ENCODE results near the gene DUSP5. TPM values are rescaled to one million over a fixed set of nuclear protein-coding genes. Genes with fewer than 3 reads are reported as not detected.
"Not testable (repeated sequence)": the region's sequence is repeated elsewhere in the genome, so short reads cannot be mapped to it uniquely, and the experiment has no call there.

DUSP5 gene, protein sequence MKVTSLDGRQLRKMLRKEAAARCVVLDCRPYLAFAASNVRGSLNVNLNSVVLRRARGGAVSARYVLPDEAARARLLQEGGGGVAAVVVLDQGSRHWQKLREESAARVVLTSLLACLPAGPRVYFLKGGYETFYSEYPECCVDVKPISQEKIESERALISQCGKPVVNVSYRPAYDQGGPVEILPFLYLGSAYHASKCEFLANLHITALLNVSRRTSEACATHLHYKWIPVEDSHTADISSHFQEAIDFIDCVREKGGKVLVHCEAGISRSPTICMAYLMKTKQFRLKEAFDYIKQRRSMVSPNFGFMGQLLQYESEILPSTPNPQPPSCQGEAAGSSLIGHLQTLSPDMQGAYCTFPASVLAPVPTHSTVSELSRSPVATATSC
- total RNA-seq (2014; rRNA removed; shearing (Covaris generic)), result 5.3 and 6.0 TPM in 2 replicates

DNA sequence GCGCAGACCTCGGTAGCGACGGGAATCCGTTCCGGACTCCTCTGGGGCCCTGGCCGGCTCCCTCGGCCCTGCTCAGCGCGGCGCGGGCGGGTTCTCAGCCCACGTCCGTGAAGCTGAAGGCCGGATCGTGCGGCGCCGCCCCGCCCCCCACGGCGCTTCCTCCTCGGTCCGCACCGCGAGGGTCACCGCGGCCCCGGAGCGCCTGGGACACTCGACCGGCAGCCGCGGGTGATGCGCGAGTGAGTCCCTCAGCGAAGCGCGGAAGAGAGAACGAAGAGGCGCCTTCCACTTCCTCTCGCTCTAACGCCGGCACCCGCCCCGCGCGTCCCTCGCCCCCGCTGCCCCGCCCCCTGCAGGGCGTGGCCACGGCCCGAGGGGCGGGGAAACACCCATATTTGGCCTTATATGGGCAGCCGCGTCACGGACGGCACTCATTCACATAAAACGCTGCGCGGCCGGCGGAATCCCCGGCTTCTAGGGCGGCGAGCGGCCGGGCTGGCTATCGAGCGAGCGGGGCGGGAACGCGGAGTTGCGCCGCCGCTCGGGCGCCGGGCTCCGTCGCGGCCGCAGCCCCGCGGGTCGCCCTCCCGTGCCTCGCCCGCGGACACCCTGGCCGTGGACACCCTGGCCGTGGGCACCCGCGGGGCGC is at the start of gene DUSP5:
DUSP5 (plus strand) TSS at position 470 of the 649 bp plus-strand sequence. CDS start 215 bp downstream, outside the sequence.
- H3K27me3 ChIP-seq, result no peaks in the 10 kb centered on the region
- peak within 1 kb of the TSS; percentile 90 for H3K27ac ChIP-seq
- DNase-seq, result peak; percentile 93 to 98
- no peaks in the 10 kb centered on the region for H3K36me3 ChIP-seq
- peaks cover 39% of the 10 kb centered on the region for H3K4me1 ChIP-seq
- no peaks in the 10 kb centered on the region for H3K9me3 ChIP-seq (replicated peaks)
- H3K4me3 ChIP-seq, result peak within 1 kb of the TSS; percentile 97

DNA sequence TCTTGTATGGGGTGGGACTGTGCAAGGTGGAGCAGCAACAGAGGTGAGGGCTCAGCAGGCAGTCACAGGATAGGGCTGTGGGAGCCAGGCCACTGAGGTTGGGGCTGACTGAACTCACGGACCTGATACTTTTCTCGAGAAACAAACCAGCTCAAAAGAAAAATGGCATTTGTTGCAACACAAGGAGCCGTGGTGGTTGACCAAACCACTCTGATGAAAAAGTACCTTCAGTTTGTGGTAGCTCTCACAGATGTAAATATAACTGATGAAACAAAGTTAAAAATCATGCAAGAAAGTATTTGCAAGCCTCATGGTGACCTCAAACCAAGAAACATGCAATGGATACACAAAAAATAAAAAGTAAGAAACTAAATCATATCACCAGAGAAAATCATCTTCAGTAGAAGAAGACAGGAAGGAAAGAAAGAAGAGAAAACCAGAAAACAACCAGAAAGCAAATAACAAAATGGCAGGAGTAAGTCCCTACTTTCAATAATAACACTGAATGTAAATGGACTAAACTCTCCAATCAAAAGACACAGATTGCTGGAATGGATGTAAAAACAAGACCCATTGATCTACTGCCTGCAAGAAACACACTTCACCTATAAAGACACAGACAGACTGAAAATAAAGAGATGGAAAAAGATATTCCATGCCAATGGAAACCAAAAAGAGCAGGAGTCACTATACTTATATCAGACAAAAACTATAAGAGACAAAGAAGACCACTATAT is 48.9 kb upstream of the DUSP5 start:
- no peaks in the 10 kb centered on the region for H3K9me3 ChIP-seq (replicated peaks)
- peaks cover 19% of the 10 kb centered on the region for H3K4me1 ChIP-seq
- H3K4me3 ChIP-seq, result no peak overlapping the region
- H3K27ac ChIP-seq, result no peak overlapping the region
- no peaks in the 10 kb centered on the region for H3K36me3 ChIP-seq
- no peak for DNase-seq
- no peaks in the 10 kb centered on the region for H3K27me3 ChIP-seq

- no peak for DNase-seq
- peaks cover 31% of the 10 kb centered on the region for H3K4me1 ChIP-seq
- no peaks in the 10 kb centered on the region for H3K27me3 ChIP-seq
- no peaks in the 10 kb centered on the region for H3K9me3 ChIP-seq (replicated peaks)
- no peak overlapping the region for H3K4me3 ChIP-seq
- H3K36me3 ChIP-seq, result no peaks in the 10 kb centered on the region
- no peak overlapping the region for H3K27ac ChIP-seq
These were observed 42.3 kb upstream of the DUSP5 start for GRCh38 chr10:110455446-110455845.

- Histone ChIP-seq H3K36me3 (no peaks in the 10 kb centered on the region), H3K27ac (no peak overlapping the region), H3K4me3 (no peak overlapping the region), H3K4me1 (peaks cover 37% of the 10 kb centered on the region), H3K27me3 (no peaks in the 10 kb centered on the region), H3K9me3 (replicated peaks) (no peaks in the 10 kb centered on the region)
- peak; percentile 79 to 86 for DNase-seq
These were observed 41.7 kb upstream of the DUSP5 start for GRCh38 chr10:110456046-110456445.

- Histone ChIP-seq H3K4me3 (no peak overlapping the region), H3K36me3 (no peaks in the 10 kb centered on the region), H3K9me3 (replicated peaks) (no peaks in the 10 kb centered on the region), H3K27me3 (no peaks in the 10 kb centered on the region), H3K27ac (no peak overlapping the region), H3K4me1 (peaks cover 42% of the 10 kb centered on the region)
- no peak for DNase-seq
These were observed 41.1 kb upstream of the DUSP5 start for GRCh38 chr10:110456523-110457091.

DNA sequence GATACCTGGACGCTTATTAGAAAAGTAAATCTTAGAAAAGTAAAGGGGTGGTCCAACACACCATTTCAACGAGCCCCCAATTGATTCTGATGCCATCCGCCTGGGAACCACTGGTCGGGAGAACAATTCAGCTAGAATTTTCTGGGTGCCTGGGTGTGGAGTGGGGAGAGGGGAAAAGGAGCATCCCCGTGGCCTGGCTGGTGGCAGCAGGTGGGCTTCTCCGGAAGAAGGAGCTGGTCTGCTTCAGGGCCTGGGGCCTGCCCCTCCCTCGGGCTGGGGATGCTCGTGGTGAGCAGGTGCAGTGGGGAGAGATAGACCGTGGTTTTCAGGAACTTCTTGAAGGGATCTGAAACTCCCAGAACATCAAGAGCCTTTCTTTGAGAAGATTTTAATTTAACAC is 39.9 kb upstream of the DUSP5 start:
- no peak overlapping the region for H3K27ac ChIP-seq
- no peak for DNase-seq
- H3K9me3 ChIP-seq (replicated peaks), result no peaks in the 10 kb centered on the region
- peaks cover 45% of the 10 kb centered on the region for H3K4me1 ChIP-seq
- no peaks in the 10 kb centered on the region for H3K27me3 ChIP-seq
- H3K36me3 ChIP-seq, result no peaks in the 10 kb centered on the region
- H3K4me3 ChIP-seq, result no peak overlapping the region

- no peak for DNase-seq
- Histone ChIP-seq H3K9me3 (replicated peaks) (no peaks in the 10 kb centered on the region), H3K4me3 (no peak overlapping the region), H3K4me1 (peaks cover 45% of the 10 kb centered on the region), H3K36me3 (no peaks in the 10 kb centered on the region), H3K27me3 (no peaks in the 10 kb centered on the region), H3K27ac (no peak overlapping the region)
These were observed 39.3 kb upstream of the DUSP5 start for GRCh38 chr10:110458266-110458920.

DNA sequence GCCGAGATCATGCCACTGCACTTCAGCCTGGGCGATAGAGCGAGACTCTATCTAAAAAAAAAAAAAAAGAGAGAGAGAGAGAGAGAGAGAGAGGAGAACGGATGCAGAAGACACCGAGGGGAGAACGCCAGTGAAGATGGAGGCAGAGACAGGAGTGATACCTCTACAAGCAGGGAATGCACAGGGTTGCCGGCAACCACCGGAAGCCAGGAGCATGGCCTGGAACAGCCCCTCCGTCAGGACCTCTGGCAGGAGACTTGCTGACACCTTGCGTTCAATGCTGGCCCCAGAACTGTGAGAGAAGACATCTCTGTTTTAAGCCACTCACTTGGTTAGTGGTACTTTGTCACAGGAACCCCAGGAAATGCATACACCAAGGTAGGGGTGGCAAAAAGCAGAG is 38.1 kb upstream of the DUSP5 start:
- DNase-seq, result no peak
- Histone ChIP-seq H3K27me3 (no peaks in the 10 kb centered on the region), H3K27ac (no peak overlapping the region), H3K9me3 (replicated peaks) (no peaks in the 10 kb centered on the region), H3K36me3 (no peaks in the 10 kb centered on the region), H3K4me3 (no peak overlapping the region; the same call in 1 of the 2 replicates), H3K4me1 (peaks cover 45% of the 10 kb centered on the region)

GRCh38 chr10:110460111-110460809 is 37.4 kb upstream of the DUSP5 start:
- peak overlapping the region; percentile 11 for H3K4me3 ChIP-seq
- no peaks in the 10 kb centered on the region for H3K9me3 ChIP-seq (replicated peaks)
- peak; percentile 68 to 73 for DNase-seq
- H3K36me3 ChIP-seq, result no peaks in the 10 kb centered on the region
- no peaks in the 10 kb centered on the region for H3K27me3 ChIP-seq
- H3K4me1 ChIP-seq, result peaks cover 45% of the 10 kb centered on the region
- H3K27ac ChIP-seq, result peak overlapping the region; percentile 22; the same call in 1 of the 2 replicates

DNA sequence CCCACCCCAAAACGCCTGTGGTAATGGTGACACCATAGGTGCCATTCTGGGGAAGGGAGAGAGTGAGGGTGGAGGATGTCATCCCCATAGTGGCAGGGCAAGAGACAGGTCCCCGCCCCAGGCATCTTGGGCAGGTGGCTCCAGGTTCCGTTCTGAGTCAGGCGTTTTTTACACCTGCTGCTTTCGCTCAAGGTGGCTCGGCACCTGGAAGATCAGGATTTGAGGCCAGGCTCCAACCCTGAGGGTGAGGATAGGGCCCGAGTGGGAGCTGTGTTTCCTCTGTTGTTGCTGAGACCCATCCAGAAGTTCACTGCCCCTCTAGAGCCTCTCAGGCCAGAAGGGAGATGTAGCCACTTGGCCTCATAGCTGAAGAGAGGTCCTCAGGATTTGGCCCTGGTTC is 36.6 kb upstream of the DUSP5 start:
- no peak for DNase-seq
- H3K27ac ChIP-seq, result no peak overlapping the region
- peaks cover 38% of the 10 kb centered on the region for H3K4me1 ChIP-seq
- H3K9me3 ChIP-seq (replicated peaks), result no peaks in the 10 kb centered on the region
- no peaks in the 10 kb centered on the region for H3K27me3 ChIP-seq
- no peaks in the 10 kb centered on the region for H3K36me3 ChIP-seq
- H3K4me3 ChIP-seq, result no peak overlapping the region

GRCh38 chr10:110461530-110461929 is 36.2 kb upstream of the DUSP5 start:
- no peaks in the 10 kb centered on the region for H3K27me3 ChIP-seq
- no peaks in the 10 kb centered on the region for H3K9me3 ChIP-seq (replicated peaks)
- no peak for DNase-seq
- no peaks in the 10 kb centered on the region for H3K36me3 ChIP-seq
- no peak overlapping the region for H3K27ac ChIP-seq
- peaks cover 34% of the 10 kb centered on the region for H3K4me1 ChIP-seq
- H3K4me3 ChIP-seq, result no peak overlapping the region

DNA sequence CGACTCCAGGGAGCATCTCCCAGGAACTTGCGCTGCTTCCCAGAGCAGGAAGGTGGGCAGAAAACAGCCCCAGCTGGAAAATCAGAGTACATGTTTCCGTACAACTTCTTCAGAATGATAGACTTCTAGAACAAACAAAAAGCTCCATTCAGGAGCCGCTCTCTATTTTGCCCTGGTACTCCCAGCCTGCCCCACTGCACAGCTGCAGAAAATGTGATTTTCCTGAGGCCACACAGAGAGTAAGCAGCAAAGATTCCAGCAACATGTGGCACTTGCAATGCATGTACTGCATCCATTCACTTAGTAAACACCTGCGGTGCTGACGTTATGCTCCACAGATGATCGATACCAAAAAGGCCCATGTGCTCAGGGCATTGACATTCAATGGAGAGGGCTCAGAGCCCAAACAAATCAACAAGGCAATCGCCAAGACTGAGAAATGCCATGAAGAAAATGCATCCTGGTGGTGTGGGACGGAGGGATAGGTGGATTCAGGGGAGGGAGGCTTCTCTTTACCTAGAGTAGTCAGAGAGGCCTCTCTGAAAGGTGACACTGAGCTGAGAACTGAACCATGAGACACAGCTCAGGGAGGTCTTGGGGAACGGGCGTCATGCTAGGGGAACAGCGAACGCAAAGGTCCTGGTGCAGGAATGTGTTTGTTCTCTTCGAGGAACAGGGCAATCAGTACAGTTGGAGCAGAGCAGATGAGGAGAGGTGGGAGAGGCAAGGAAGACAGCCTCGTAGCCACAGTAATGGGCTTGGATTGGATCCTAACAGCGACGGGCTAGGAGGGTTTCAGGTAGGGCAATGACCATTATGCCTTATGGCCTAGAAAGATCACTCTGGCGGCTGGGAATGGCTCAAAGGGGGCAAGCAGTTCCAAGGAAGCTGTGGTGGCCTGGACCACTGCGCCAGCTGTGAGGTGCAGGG is 35.3 kb upstream of the DUSP5 start:
- peaks cover 30% of the 10 kb centered on the region for H3K4me1 ChIP-seq

DNA sequence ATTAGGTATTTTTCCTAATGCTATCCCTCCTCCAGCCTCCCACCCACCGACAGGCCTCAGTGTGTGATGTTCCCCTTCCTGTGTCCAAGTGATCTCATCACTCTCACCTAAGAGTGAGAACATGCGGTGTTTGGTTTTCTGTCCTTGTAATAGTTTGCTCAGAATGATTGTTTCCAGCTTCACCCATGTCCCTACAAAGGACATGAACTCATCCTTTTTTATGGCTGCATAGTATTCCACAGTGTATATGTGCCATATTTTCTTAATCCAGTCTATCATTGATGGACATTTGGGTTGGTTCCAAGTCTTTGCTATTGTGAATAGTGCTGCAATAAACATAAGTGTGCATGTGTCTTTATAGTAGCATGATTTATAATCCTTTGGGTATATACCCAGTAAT is 29.4 kb upstream of the DUSP5 start:
- H3K27ac ChIP-seq; H3K4me3 ChIP-seq; H3K9me3 ChIP-seq (replicated peaks); H3K4me1 ChIP-seq; H3K36me3 ChIP-seq; DNase-seq; H3K27me3 ChIP-seq: not testable (repeated sequence)

More for the DNA sequence above, 35.3 kb upstream of the DUSP5 start:
- Histone ChIP-seq H3K36me3 (no peaks in the 10 kb centered on the region), H3K27me3 (no peaks in the 10 kb centered on the region), H3K9me3 (replicated peaks) (no peaks in the 10 kb centered on the region), H3K27ac (no peak overlapping the region), H3K4me3 (no peak overlapping the region)
- peak in 1 of 2 experiments; percentile 45 for DNase-seq
